ENCODE data around the gene KCNQ1.

The KCNQ1 gene

DNA sequence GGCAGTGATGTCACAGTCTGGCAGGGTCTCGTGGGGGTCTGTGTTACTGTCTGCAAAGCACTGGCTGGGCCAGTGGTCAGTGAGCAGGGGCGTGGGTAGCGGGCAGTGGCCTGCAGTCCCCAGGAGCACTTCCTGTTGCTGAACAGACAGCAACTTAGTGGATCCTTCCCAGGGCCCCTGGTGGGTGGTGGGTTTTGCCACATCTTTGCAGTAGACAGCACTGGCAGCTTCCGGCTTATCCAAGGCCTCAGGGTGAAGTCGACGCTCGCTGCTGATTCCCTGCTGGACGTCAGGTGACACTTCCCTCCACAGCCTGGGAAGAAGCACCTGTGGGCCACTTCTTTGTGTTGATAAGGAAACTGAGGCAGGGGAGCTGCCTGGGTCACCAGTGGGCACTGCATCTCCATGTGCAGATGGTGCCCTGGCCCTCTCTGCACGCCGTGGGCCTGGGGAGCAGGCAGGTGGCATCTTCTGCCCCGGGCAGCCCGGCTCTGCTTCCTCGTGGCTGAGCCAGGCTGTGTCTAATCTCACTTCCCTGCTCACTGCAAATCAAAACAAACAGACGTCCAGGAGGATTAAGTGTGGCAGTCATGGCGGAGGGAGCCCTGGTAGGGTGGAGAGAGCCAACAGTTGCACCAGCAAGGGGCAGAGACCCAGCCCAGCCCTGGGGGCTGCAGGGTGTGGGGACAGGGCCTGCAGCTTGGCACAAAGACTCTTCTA is 79.8 kb downstream of the KCNQ1 start:
- DNase-seq (ENCODE audit: low spot score), result no peak

GRCh38 chr11:2525166-2525861 is 80.5 kb downstream of the KCNQ1 start:
- no peak for DNase-seq (ENCODE audit: low spot score)

DNA sequence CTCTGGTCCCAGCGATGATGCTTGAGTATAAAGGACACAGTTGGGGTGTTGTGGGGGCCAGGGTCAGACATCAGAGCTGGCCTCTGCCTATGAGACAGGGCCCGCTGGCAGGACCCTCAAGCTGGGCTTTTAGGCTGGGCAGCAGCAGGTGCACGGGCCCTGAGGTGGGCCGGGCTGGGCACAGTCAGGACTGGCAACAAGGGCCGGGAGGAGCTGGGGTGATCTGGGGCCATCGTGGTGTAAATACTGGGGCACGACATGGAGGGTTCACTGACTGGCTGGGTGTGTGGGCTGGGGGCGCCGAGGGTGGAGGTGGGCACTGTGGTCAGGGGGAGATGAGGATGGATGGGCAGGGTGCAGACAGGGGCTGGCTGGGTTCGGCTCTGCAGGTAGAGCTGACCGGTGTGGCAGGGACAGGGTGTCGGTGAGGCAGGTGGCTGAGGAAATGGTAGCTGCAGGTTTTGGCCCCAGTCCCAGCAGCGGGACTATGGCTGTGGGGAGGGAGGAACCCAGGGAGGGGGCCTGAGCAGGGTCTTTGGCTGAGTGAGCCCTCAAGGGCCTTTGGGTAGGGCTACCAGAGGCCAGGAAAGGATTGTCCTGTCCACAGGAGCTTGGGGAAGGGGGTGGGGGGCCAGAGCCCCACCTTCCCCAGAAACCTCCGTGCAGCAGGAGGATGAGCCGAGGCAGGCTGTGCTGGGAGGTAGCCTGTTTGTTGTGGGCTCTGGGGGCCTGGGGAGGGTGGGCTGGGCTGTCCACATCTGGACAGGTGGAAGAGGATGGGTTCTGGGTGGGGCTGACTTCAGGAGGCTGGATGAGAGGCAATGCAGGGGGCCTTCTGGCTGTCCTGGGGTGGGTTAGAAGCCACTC is 81.4 kb downstream of the KCNQ1 start:
- no peak for DNase-seq (ENCODE audit: low spot score)

GRCh38 chr11:2526808-2527381 is 82.1 kb downstream of the KCNQ1 start:
- peak; percentile 4 for DNase-seq (ENCODE audit: low spot score)

DNA sequence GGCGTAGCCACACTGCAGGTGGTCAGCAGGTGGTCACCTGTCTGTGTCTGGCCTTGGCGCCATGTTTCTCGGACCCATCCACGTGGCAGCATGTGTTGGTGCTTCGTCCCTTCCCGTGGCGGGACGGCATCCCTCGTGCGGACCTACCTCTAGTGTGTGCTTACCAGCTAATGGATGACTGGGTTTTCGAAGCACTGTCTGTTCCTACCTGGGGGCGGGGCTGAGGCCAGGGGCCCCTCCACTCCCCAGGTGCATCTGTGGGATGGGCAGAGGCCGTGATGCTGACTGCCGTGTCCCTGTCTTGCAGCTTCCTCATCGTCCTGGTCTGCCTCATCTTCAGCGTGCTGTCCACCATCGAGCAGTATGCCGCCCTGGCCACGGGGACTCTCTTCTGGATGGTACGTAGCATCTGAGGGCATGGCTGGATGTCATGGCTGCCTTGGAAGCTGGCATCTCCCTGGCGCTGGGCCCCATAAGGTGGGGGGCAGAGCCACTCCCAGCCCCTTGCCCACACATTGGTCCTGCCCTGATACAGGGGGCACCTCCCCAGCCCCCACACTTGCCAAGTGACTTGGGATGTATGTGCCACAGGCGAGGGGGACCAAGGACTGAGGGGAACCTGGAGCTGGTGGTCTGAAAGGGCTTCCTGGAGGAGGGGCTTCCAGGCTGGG is 82.9 kb downstream of the KCNQ1 start:
- no peak for DNase-seq (ENCODE audit: low spot score)

DNA sequence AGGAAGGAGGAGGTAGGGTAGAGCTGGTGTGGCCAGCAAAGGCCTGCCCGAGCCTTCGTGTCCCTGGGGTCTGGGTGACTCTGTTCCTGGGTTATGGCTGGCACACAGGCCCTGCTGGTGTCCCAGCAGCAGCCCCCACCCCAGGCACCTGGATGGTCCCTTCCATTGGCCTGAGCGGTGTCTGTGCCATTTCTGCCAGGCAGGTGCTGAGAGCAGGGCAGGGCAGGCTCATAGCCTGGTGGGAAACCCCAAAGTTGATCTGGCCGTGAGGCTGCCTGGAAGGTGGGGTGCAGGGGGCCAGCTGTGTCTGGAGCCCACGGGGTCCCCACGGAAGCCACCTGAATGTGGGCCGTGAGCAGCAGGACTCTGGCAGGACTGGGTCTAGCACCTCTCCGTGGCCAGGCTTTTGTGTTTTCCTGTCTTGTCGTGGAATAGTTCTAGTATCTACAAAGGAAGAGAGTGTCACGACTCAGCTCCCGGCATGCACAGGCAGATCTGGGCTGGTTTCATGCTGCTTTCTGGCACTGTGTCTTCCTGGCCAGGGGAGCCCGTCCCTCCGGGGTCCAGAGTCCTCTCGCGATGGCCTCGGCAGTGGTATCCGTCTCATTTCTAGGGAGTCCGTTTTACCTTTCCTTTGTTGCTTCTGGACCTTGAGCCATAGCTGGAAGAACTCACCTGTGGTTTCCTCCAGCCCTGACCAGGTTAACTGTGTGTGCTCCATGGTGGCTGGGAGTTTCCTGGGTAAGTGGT is 83.7 kb downstream of the KCNQ1 start:
- no peak for DNase-seq (ENCODE audit: low spot score)

DNA sequence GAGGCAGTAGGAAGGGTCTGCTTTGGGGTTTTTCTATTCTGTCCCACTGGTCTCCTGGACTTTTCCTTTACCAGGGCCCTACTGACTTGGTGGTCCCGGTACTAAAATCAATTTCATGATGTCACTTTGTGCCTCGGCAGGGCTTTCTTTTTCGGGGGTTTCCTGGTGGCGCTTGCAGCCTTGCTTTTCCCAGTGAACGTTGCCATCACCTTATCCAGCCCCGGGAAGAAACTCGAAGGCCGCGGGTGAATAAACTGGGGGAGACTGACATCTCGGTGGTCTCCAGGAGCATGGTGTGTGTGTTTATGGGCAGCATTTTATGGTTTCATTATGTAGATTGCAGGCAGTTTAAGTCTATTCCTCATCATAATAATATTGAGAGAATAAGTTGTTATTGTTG is 84.4 kb downstream of the KCNQ1 start:
- DNase-seq (ENCODE audit: low spot score), result no peak

DNA sequence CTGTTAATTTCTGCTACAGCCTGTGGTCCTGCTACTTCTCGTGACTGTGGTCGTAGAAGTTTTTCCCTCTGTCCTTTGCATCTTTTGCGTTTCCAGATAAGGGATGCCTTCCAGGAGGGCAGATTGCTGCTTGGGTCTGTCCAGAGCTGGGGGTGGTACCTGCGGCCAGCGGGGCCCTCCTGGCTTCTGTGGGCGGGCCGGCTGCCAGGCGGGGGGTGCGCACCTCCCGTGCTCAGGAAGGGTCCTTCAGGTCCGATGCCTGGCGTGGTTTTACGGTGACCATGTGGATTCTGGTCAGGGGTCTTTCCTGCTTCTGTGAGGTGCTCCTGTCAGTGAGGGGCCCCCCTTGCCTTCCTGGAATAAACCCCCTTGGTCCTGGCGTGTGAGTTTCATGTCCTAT is 84.8 kb downstream of the KCNQ1 start:
- no peak for DNase-seq (ENCODE audit: low spot score)

DNA sequence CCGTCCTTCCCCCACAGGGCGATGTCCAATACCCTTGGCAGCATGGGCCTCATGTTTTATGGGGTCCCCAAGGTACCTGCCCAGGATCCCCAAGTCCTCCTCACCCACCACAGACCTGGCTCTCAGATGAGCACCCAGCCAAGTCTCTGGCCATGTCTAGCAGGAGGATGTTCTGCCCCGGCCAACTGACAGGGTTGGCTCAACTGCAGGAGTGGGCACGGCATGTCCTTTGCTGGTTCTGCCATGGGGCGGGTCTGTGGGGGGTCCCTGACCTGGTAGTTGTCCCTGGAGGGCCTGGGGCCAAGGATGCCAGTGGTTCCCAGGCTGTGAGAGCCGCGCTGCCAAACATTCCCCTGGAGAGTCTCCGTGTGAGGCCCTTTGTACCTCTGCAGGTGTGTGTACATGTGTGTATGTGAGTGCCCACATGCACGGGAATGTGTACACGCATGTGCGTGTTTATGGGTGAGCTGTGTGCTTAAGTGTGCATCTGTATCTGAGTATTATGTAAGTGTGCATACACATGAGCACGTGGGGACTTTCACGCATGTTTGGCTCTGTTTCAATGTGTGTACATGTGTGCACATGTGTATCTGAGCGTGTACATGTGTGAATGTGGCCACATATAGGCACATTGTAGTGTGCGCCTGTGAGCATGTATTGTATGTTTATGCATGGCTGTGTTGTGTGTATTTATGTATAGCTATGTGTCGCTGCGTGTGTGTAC is 85.5 kb downstream of the KCNQ1 start:
- DNase-seq (ENCODE audit: low spot score), result no peak

GRCh38 chr11:2530855-2531200 is 86.0 kb downstream of the KCNQ1 start:
- no peak for DNase-seq (ENCODE audit: low spot score)

DNA sequence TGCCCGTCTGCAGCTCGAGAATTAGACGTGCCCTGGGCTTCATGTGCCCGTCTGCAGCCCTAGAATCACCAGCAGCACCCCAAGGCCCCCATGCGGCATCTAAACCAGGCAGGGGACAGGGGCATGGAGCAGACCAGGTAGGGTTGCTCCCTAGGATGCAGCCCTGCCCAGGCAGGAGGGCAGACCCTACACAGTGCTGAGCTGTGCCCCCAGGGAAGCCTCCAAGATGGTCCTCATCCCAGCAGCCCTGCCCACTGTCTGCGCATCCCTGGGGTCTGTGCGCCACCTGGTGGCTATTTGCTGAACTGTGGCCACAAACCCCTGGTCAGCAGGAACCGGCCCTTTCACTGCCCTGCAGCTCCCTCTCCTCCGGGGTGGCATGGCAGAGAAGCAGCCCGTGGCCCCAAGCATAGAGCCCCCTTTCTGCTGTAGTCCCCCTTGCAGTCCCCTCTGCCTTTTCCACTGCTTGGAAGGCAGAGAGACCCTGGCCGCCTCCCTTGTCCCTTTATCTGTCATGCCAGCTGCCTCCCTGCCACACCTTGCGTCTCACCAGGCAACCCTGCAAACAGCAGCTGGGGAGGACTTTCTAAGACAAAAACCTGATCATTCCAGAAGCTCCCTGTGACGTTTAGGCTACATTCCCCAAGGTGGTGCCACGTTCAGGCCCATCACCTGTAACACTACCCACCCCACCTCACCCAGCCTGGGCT is 86.6 kb downstream of the KCNQ1 start:
- DNase-seq (ENCODE audit: low spot score), result peak; percentile 63

GRCh38 chr11:2531987-2532703 is 87.3 kb downstream of the KCNQ1 start:
- DNase-seq (ENCODE audit: low spot score), result no peak

GRCh38 chr11:2532704-2533586 is 88.1 kb downstream of the KCNQ1 start:
- DNase-seq (ENCODE audit: low spot score), result peak; percentile 90

GRCh38 chr11:2533587-2534133 is 88.9 kb downstream of the KCNQ1 start:
- no peak for DNase-seq (ENCODE audit: low spot score)

- no peak for DNase-seq (ENCODE audit: low spot score)
These were observed 89.5 kb downstream of the KCNQ1 start for GRCh38 chr11:2534134-2534956.

DNA sequence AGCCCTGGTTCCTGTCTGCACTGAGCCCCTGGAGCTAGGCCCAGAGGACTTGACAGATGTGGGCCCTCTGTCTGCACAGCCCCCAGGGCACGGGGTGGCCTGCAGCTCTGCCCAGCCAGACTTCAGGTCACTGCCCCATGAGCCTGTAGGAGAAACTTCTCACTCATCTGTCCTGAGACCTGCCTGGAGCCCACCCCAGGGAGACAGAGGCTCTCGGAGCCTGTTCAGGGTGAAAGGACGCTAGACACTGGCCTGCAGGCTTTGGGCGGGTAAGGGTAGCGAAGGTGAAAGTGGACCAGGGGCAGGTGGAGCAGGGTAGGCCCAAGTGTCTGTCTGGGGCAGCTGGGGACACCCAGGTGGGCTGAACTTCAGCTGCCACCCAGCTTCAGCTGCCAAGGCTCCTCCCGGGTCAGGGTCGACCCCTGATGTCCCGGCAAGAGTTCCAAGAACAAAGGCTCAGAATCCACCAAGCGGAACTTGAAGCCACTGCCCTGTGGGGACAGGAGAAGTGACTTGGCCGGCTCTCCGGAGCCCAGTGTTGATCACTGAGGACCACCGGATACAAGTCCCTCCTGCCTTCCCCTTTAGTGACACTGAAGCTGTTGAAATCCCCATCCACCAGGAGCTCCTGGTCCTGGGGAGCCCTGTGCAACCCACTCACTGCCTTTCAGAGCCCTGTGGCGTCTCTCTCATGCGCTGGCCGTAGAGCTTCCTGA is 90.3 kb downstream of the KCNQ1 start:
- no peak for DNase-seq (ENCODE audit: low spot score)

Measured in CD4-positive, alpha-beta T cell treated with Interleukin-15 for 4 hours (primary cell).